ENCODE results near the gene SLC32A1.

DNA sequence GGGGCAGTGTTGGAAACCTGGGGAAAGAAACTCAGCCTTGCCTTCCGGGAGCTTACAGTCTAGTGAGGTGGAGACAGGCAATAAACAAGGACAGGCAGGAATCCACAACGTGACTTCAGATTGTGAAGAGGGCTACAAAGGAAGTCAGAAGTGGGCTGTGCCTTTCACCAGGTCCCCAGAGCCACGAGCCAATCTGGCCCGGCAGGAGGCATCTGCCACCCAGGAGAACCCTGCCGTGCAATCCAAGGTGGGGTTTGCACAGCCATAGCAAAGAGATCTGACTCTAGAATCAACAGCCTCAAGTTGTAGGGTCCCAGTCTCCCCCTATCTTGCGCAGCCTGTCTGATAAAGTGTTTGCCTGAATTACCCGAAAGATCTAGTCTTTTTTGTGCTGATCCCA is 5.5 kb downstream of the SLC32A1 start:
- TF ChIP-seq EZH2 (IDR thresholded peaks at IDR 0.05) (no peak), POLR2AphosphoS5 (IDR thresholded peaks at IDR 0.05; ENCODE audit: borderline replicate concordance, low read depth, low read length) (no peak)
